ENCODE data around the gene LPO. TPM values are rescaled to one million over a fixed set of nuclear protein-coding genes. Genes with fewer than 3 reads are reported as not detected.

Gene LPO
- total and polyA plus RNA-seq, 9 of the 15 experiments (the other 6 are each of a cell fraction or from before 2014, with no cell fraction given): 0.07 to 0.11 TPM; not detected in 7

DNA sequence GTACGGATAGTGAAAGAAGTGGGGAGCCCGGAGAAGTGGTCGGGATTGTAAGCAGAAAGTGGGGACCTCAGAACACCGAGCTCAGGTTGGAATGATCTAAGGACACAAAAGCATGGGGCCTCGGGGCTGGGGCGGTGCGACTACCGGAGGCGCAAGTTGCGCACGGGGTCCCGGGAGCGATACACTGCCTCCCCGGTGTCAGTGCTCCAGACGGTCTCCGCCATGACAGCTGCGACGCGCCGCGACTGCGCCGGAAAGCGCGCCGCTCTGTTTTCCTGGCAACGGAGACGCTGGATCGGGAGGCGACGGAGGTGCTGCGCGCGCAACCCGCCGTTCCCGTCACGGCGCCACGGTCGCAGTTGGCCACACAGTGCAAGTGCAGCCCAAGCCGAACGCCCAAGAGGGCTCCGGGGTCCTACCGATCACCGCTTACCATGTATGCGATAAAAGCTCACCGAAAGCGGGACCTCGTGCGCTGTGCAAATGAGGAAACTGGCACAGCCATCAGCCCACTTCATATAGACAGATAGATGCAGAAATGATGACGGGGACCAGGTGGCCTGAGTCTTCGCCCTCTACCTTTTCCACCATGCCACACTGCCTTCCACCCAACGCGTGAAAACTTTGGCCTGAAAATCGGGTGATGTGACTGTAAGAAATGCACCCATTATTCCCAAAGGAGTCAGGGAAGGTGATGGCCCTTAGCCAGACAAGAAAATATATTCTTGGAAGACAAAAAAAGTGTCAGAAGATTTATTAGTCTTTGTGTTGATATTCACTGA lies 19.2 kb upstream of the LPO start, which contains the start of gene MKS1 (continued):
- TF ChIP-seq, protein P1, sequence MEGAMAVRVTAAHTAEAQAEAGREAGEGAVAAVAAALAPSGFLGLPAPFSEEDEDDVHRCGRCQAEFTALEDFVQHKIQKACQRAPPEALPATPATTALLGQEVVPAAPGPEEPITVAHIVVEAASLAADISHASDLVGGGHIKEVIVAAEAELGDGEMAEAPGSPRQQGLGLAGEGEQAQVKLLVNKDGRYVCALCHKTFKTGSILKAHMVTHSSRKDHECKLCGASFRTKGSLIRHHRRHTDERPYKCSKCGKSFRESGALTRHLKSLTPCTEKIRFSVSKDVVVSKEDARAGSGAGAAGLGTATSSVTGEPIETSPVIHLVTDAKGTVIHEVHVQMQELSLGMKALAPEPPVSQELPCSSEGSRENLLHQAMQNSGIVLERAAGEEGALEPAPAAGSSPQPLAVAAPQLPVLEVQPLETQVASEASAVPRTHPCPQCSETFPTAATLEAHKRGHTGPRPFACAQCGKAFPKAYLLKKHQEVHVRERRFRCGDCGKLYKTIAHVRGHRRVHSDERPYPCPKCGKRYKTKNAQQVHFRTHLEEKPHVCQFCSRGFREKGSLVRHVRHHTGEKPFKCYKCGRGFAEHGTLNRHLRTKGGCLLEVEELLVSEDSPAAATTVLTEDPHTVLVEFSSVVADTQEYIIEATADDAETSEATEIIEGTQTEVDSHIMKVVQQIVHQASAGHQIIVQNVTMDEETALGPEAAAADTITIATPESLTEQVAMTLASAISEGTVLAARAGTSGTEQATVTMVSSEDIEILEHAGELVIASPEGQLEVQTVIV (CRISPR knock-in tag; IDR thresholded peaks at IDR 0.05; ENCODE audit: borderline replicate concordance): peak; percentile 96
- TF ChIP-seq ETS2 (tag; IDR thresholded peaks at IDR 0.05; ENCODE audit: borderline replicate concordance, poor library complexity, severe bottlenecking) (no peak), ZNF395 (CRISPR knock-in tag; IDR thresholded peaks at IDR 0.05) (0 out of 2 replicates have a peak, but pooled peaks have one; percentile 10), ATF3 (IDR thresholded peaks at IDR 0.05) (no peak), ATF3 (CRISPR knock-in tag; conservative IDR thresholded peaks at IDR 0.05) (no peak; the same call in 1 of the 2 replicates), ZNF347 (CRISPR knock-in tag; IDR thresholded peaks at IDR 0.05; ENCODE audit: low read depth) (no peak), WHSC1 (IDR thresholded peaks at IDR 0.05; ENCODE audit: low read length) (no peak), CHD1 (IDR thresholded peaks at IDR 0.05; ENCODE audit: low read length) (peak; percentile 23), KLF13 (tag; IDR thresholded peaks at IDR 0.05; ENCODE audit: borderline replicate concordance, low read depth) (no peak), ZNF583 (CRISPR knock-in tag; IDR thresholded peaks at IDR 0.05) (no peak), PHTF2 (CRISPR knock-in tag; IDR thresholded peaks at IDR 0.05) (no peak), TARDBP (IDR thresholded peaks at IDR 0.05) (no peak), PHB2 (IDR thresholded peaks at IDR 0.05; ENCODE audit: low read depth) (no peak), ILF3 (IDR thresholded peaks at IDR 0.05; ENCODE audit: borderline replicate concordance) (no peak), MEF2D (tag; conservative IDR thresholded peaks at IDR 0.05; ENCODE audit: low read depth) (0 out of 2 replicates have a peak, but pooled peaks have one; percentile 57), TCFL5 (CRISPR knock-in tag; conservative IDR thresholded peaks at IDR 0.05) (no peak), NFE2 (IDR thresholded peaks at IDR 0.05; ENCODE audit: low read depth) (no peak), MAFG (tag; conservative IDR thresholded peaks at IDR 0.05) (no peak), GATA2 (CRISPR knock-in tag; IDR thresholded peaks at IDR 0.05) (no peak)
- TF ChIP-seq, protein P2, sequence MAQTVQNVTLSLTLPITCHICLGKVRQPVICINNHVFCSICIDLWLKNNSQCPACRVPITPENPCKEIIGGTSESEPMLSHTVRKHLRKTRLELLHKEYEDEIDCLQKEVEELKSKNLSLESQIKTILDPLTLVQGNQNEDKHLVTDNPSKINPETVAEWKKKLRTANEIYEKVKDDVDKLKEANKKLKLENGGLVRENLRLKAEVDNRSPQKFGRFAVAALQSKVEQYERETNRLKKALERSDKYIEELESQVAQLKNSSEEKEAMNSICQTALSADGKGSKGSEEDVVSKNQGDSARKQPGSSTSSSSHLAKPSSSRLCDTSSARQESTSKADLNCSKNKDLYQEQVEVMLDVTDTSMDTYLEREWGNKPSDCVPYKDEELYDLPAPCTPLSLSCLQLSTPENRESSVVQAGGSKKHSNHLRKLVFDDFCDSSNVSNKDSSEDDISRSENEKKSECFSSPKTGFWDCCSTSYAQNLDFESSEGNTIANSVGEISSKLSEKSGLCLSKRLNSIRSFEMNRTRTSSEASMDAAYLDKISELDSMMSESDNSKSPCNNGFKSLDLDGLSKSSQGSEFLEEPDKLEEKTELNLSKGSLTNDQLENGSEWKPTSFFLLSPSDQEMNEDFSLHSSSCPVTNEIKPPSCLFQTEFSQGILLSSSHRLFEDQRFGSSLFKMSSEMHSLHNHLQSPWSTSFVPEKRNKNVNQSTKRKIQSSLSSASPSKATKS (CRISPR knock-in tag; IDR thresholded peaks at IDR 0.05): no peak
- TF ChIP-seq, protein P3, sequence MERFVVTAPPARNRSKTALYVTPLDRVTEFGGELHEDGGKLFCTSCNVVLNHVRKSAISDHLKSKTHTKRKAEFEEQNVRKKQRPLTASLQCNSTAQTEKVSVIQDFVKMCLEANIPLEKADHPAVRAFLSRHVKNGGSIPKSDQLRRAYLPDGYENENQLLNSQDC (CRISPR knock-in tag; IDR thresholded peaks at IDR 0.05): no peak

Measured in K562 (cell line).